ENCODE data around the gene TIMM23.

TIMM23 gene

DNA sequence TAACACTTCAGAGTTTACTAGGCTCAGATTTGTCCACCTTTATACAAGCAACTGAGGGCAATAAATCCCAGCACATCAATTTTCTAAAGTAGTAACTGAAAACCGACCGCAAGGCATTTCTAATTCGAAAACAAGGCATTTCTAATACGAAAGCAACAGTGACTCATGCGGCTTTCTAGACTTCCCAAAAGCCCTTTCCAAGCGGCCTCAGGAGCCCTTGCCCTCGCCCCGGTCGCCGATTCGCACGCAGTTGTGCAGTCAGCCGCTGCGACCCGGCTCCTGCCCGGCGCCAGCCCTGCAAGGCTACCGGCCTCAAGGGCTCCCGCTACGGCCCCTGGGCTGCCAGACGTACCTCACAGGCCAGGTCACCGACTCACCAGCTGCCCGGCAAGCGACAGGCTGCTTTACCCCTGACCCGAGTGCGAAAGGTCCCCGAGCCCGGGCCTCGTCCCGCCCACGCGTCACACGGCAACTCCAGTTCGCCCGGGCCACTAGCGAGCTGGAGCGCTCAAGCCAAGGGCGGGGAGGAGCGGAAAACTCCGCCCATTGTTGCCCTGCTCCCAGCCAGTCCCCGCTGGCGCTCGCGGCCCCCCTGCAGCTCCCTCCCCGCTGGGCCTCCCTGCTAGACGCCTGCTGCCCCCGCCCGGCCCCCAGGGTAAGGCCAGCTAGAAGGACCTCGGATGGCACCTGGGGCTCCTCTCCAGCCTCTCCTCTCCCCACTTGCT, 50.9 kb downstream of the TIMM23 start:
- H3K27me3 Mint-ChIP-seq (ENCODE audit: low read depth) = no peaks in the 10 kb centered on the region
- no peaks in the 10 kb centered on the region for H3K9me3 Mint-ChIP-seq
- H3K4me1 Mint-ChIP-seq (ENCODE audit: low read depth) = peaks cover 58% of the 10 kb centered on the region
- peak overlapping the region; percentile 80 for H3K27ac Mint-ChIP-seq
- DNase-seq (ENCODE audit: low spot score) = peak; percentile 90
- peak overlapping the region; percentile 80 for H3K4me3 Mint-ChIP-seq
- H3K36me3 Mint-ChIP-seq (ENCODE audit: low read depth) = peaks cover 17% of the 10 kb centered on the region

GRCh38 chr10:46024948-46025347, 52.7 kb downstream of the TIMM23 start:
- no peak for DNase-seq (ENCODE audit: low spot score)
- no peak overlapping the region for H3K27ac Mint-ChIP-seq

DNA sequence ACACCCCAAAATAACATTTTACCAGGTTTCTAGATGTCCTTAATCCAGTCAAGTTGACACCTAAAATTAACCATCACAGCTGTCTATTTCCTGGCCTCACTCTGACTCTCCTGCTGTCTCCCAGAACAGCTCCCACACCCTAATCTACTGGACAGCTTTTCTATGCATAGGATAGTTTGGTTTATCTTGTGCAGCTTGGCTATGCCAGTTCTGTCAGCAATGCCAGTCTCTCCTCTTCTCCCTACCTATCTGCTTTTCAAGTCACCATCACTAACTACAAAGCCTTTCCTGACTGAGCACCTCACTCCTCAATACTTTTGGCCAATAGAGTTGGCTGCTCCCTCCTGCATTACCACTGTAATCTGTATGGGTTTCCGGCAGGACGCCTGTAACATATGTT, 53.1 kb downstream of the TIMM23 start:
- Mint-ChIP-seq H3K4me1 (ENCODE audit: low read depth) (peaks cover 55% of the 10 kb centered on the region), H3K4me3 (no peak overlapping the region), H3K27ac (no peak overlapping the region), H3K36me3 (ENCODE audit: low read depth) (peaks cover 19% of the 10 kb centered on the region), H3K9me3 (no peaks in the 10 kb centered on the region), H3K27me3 (ENCODE audit: low read depth) (no peaks in the 10 kb centered on the region)
- no peak for DNase-seq (ENCODE audit: low spot score)

More at GRCh38 chr10:46024948-46025347, 52.7 kb downstream of the TIMM23 start:
- H3K4me3 Mint-ChIP-seq = no peak overlapping the region
- peaks cover 59% of the 10 kb centered on the region for H3K4me1 Mint-ChIP-seq (ENCODE audit: low read depth)
- H3K36me3 Mint-ChIP-seq (ENCODE audit: low read depth) = peaks cover 19% of the 10 kb centered on the region
- no peaks in the 10 kb centered on the region for H3K27me3 Mint-ChIP-seq (ENCODE audit: low read depth)
- no peaks in the 10 kb centered on the region for H3K9me3 Mint-ChIP-seq

DNA sequence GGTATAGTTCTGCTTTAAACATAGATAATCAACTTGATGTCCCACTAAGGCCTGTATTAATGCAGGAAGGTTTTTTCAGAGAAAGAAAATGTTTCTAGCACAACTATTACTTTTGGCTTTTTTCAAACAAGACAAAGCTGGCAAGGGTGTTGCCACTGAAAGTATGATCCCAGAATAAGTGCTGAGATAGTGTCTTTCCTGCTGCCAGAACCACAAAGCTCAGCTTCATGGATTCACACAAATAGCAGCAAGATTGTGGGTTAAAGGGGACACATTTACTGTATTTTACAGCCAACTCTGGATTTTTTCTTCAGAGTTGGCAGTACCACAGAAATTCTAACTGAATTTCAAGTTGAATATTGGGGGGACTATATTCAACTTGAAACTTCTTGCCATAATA, 53.8 kb downstream of the TIMM23 start:
- Mint-ChIP-seq H3K4me3 (no peak overlapping the region), H3K27ac (no peak overlapping the region)
- no peak for DNase-seq (ENCODE audit: low spot score)

GRCh38 chr10:46028584-46029460, 56.5 kb downstream of the TIMM23 start:
- Mint-ChIP-seq H3K9me3 (no peaks in the 10 kb centered on the region), H3K27me3 (ENCODE audit: low read depth) (no peaks in the 10 kb centered on the region), H3K36me3 (ENCODE audit: low read depth) (peaks cover 15% of the 10 kb centered on the region), H3K4me3 (peak overlapping the region; percentile 99), H3K27ac (peak overlapping the region; percentile 97), H3K4me1 (ENCODE audit: low read depth) (peaks cover 44% of the 10 kb centered on the region)
- DNase-seq (ENCODE audit: low spot score) = peak; percentile 25

More for the DNA sequence above, 53.8 kb downstream of the TIMM23 start:
- Mint-ChIP-seq H3K36me3 (ENCODE audit: low read depth) (peaks cover 21% of the 10 kb centered on the region), H3K27me3 (ENCODE audit: low read depth) (no peaks in the 10 kb centered on the region), H3K9me3 (no peaks in the 10 kb centered on the region), H3K4me1 (ENCODE audit: low read depth) (peaks cover 55% of the 10 kb centered on the region)

- Mint-ChIP-seq H3K36me3 (ENCODE audit: low read depth) (peaks cover 15% of the 10 kb centered on the region), H3K4me3 (peak overlapping the region; percentile 99), H3K27me3 (ENCODE audit: low read depth) (no peaks in the 10 kb centered on the region), H3K9me3 (no peaks in the 10 kb centered on the region), H3K27ac (peak overlapping the region; percentile 97), H3K4me1 (ENCODE audit: low read depth) (peaks cover 38% of the 10 kb centered on the region)
- DNase-seq (ENCODE audit: low spot score) = no peak
Measured at GRCh38 chr10:46029461-46030030, 57.3 kb downstream of the TIMM23 start.

- H3K36me3 Mint-ChIP-seq (ENCODE audit: low read depth) = peaks cover 15% of the 10 kb centered on the region
- peaks cover 36% of the 10 kb centered on the region for H3K4me1 Mint-ChIP-seq (ENCODE audit: low read depth)
- no peaks in the 10 kb centered on the region for H3K9me3 Mint-ChIP-seq
- peak; percentile 95 for DNase-seq (ENCODE audit: low spot score)
- no peaks in the 10 kb centered on the region for H3K27me3 Mint-ChIP-seq (ENCODE audit: low read depth)
- peak within 1 kb of the TSS; percentile 99 for H3K4me3 Mint-ChIP-seq
- peak within 1 kb of the TSS; percentile 97 for H3K27ac Mint-ChIP-seq
Measured at GRCh38 chr10:46030091-46030937, 58.0 kb downstream of the TIMM23 start, which contains the start of gene NCOA4. TSS of gene NCOA4 (minus strand) at chr10:46030623. CDS start at chr10:46016680, 13,943 bp downstream.

DNA sequence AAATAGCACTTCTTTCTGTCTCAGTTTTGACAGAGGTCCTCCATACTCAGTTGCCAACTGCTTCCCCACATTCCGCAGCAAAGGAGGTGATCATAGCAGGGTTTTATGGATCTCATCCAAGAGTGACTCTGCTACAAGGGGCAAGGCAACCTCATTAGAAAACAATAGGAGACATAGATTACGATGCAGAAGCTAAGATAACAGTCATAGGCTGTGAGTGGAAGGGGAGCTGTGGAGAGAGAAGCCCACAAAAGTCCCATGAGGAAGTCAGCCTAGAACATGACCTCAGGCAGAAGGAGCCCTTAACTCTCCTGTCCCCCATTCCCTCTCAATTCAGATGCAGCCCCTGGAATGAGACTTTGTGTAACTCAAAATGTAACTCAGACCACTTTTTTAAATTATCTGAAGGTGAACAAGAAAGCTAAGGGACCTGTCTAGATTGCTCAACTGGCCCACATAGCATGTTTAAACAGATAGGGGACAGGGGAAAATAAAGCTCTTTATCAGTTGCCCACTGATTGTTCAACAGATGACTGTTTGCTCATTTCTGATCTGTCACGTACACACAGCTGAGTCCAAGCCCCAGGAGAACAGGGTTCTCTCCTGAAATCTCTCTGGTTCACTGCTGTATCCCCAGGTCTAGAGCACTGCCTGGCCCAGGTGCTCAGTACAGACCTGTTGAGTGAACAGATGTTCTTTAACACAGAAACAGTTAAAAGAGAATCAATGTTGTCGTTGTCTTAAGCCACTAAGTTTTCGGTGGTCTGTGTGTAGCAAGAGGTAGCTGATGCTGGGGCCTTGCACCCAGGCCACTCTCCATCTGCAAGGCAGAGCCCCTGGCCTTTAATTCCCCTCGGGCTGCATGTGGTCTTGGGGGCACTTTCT, 59.6 kb downstream of the TIMM23 start:
- Mint-ChIP-seq H3K4me3 (peak overlapping the region; percentile 12), H3K27me3 (ENCODE audit: low read depth) (no peaks in the 10 kb centered on the region)

DNA sequence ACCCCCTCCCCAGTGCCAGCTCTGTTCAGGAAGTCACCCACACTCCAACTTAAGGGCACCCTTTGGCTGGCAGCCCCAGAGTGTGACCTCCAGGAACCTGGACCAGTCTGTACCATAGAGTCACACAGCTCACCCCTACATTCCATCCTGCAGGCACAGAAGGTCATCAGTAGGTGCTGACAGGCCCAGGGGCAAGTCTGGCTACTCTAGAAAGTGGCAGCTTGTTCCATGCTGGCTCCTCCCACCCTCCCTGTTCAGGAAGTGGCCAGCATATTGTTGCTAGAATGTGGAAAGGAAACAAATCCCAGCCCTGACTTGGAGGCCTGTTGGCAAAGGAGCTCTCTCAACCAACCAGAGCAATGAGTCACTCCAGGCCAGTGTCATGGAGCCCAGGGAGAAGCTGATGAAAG, 61.3 kb downstream of the TIMM23 start:
- peaks cover 3% of the 10 kb centered on the region for H3K36me3 Mint-ChIP-seq (ENCODE audit: low read depth)

More for the DNA sequence above, 59.6 kb downstream of the TIMM23 start:
- DNase-seq (ENCODE audit: low spot score) = no peak
- peaks cover 29% of the 10 kb centered on the region for H3K4me1 Mint-ChIP-seq (ENCODE audit: low read depth)
- no peak overlapping the region for H3K27ac Mint-ChIP-seq
- no peaks in the 10 kb centered on the region for H3K9me3 Mint-ChIP-seq
- peaks cover 11% of the 10 kb centered on the region for H3K36me3 Mint-ChIP-seq (ENCODE audit: low read depth)

GRCh38 chr10:46035923-46036849, 63.9 kb downstream of the TIMM23 start:
- no peak overlapping the region for H3K27ac Mint-ChIP-seq
- H3K4me1 Mint-ChIP-seq (ENCODE audit: low read depth) = peaks cover 2% of the 10 kb centered on the region
- H3K36me3 Mint-ChIP-seq (ENCODE audit: low read depth) = no peaks in the 10 kb centered on the region
- peaks cover 14% of the 10 kb centered on the region for H3K27me3 Mint-ChIP-seq (ENCODE audit: low read depth)
- no peaks in the 10 kb centered on the region for H3K9me3 Mint-ChIP-seq
- H3K4me3 Mint-ChIP-seq = no peak overlapping the region
- no peak for DNase-seq (ENCODE audit: low spot score)

More for the DNA sequence above, 61.3 kb downstream of the TIMM23 start:
- no peak for DNase-seq (ENCODE audit: low spot score)
- no peak overlapping the region for H3K27ac Mint-ChIP-seq
- H3K4me3 Mint-ChIP-seq = no peak overlapping the region
- peaks cover 7% of the 10 kb centered on the region for H3K27me3 Mint-ChIP-seq (ENCODE audit: low read depth)
- no peaks in the 10 kb centered on the region for H3K9me3 Mint-ChIP-seq
- H3K4me1 Mint-ChIP-seq (ENCODE audit: low read depth) = peaks cover 16% of the 10 kb centered on the region

DNA sequence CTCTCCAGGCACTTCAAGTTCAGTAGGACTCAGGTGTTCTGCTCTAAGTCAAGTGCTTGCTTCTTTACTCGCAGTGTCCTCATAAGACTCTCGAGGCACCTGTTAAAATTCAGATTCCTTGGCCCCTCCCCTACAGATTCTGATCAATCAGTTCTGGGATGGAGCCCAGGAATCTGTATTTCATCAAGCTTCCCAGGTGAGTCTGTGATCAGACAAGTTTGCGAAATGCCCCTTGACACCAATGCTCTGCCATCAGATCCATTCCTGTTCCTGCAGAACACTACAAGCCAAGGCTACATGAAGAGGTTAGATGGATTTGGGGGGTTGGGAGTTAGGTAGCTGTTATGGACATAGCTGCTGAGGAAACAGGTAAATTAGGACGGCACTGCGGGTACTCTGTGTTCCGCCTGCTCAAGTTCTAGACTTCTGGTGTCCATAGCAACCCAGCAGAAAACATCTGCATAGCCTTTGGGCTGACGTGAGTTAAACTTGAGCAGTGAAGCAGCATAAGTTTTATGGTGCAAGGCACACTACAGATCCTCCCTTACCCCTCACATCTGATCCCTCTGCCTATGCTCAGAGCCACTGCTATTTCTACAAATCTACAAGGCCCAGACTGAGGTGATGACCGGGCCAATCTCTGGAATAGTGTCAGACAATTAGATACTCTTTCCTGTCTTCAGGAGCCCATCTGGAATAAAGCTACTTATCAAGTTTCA, 65.0 kb downstream of the TIMM23 start:
- H3K27me3 Mint-ChIP-seq (ENCODE audit: low read depth) = peaks cover 14% of the 10 kb centered on the region
- DNase-seq (ENCODE audit: low spot score) = no peak
- no peak overlapping the region for H3K27ac Mint-ChIP-seq
- H3K9me3 Mint-ChIP-seq = no peaks in the 10 kb centered on the region
- no peaks in the 10 kb centered on the region for H3K36me3 Mint-ChIP-seq (ENCODE audit: low read depth)
- no peak overlapping the region for H3K4me3 Mint-ChIP-seq
- H3K4me1 Mint-ChIP-seq (ENCODE audit: low read depth) = peaks cover 2% of the 10 kb centered on the region
